WTC11 (cell line): ENCODE measurements around the gene SLC7A10.
A peak's percentile ranks its signal among the peaks of the same experiment; 100 is the strongest.

ENCODE experiments used
- FOXJ3 ChIP-seq: sonication (generic); formaldehyde crosslinking; IDR thresholded peaks from 2 replicates; pipeline ENCODE4 v1.9.0; 2021; ENCODE audit warnings: missing genetic modification reagents, mild to moderate bottlenecking, borderline replicate concordance
- IRF2 ChIP-seq: sonication (generic); formaldehyde crosslinking; IDR thresholded peaks from 2 replicates; pipeline ENCODE4 v1.8.0; 2022; ENCODE audit warnings: low read depth, missing genetic modification reagents, borderline replicate concordance
- MYBL2 ChIP-seq: sonication (generic); formaldehyde crosslinking; IDR thresholded peaks from 2 replicates; pipeline ENCODE4 v1.8.1; 2023; ENCODE audit warnings: mild to moderate bottlenecking, moderate library complexity, missing genetic modification reagents
- NR2C2 ChIP-seq: sonication (generic); formaldehyde crosslinking; IDR thresholded peaks from 2 replicates; pipeline ENCODE4 v1.8.0; 2022; ENCODE audit warnings: mild to moderate bottlenecking, missing genetic modification reagents
- SP1 ChIP-seq: sonication (generic); formaldehyde crosslinking; conservative IDR thresholded peaks from 2 replicates; pipeline ENCODE4 v1.8.1; 2022; ENCODE audit warnings: missing genetic modification reagents
- ZBTB21 ChIP-seq: sonication (generic); formaldehyde crosslinking; IDR thresholded peaks from 2 replicates; pipeline ENCODE4 v1.8.1; 2023; ENCODE audit warnings: mild to moderate bottlenecking, missing genetic modification reagents, borderline replicate concordance
- ZNF121 ChIP-seq: sonication (generic); formaldehyde crosslinking; IDR thresholded peaks from 2 replicates; pipeline ENCODE4 v1.8.0; 2023; ENCODE audit warnings: missing genetic modification reagents
- ZNF317 ChIP-seq: sonication (generic); formaldehyde crosslinking; IDR thresholded peaks from 2 replicates; pipeline ENCODE4 v1.8.1; 2023; ENCODE audit warnings: low read depth, mild to moderate bottlenecking, moderate library complexity, missing genetic modification reagents, borderline replicate concordance
- TF ChIP-seq, protein P1 (sequence below): fragments of 200-600 bp; IDR thresholded peaks from 2 replicates; pipeline ENCODE4 v1.8.0; 2022; ENCODE audit warnings: antibody characterized with exemption
- TF ChIP-seq, protein P2 (sequence below): sonication (generic); formaldehyde crosslinking; IDR thresholded peaks from 2 replicates; pipeline ENCODE4 v1.8.1; 2023; ENCODE audit warnings: mild to moderate bottlenecking, missing genetic modification reagents, moderate library complexity
- TF ChIP-seq, protein P3 (sequence below): sonication (generic); formaldehyde crosslinking; IDR thresholded peaks from 2 replicates; pipeline ENCODE4 v1.8.0; 2023; ENCODE audit warnings: missing genetic modification reagents
- TF ChIP-seq, protein P4 (sequence below): sonication (generic); formaldehyde crosslinking; IDR thresholded peaks from 2 replicates; pipeline ENCODE4 v1.8.0; 2022; ENCODE audit warnings: mild to moderate bottlenecking, missing genetic modification reagents
- TF ChIP-seq, protein P5 (sequence below): sonication (generic); formaldehyde crosslinking; IDR thresholded peaks from 2 replicates; pipeline ENCODE4 v1.8.0; 2022; ENCODE audit warnings: missing genetic modification reagents

DNA sequence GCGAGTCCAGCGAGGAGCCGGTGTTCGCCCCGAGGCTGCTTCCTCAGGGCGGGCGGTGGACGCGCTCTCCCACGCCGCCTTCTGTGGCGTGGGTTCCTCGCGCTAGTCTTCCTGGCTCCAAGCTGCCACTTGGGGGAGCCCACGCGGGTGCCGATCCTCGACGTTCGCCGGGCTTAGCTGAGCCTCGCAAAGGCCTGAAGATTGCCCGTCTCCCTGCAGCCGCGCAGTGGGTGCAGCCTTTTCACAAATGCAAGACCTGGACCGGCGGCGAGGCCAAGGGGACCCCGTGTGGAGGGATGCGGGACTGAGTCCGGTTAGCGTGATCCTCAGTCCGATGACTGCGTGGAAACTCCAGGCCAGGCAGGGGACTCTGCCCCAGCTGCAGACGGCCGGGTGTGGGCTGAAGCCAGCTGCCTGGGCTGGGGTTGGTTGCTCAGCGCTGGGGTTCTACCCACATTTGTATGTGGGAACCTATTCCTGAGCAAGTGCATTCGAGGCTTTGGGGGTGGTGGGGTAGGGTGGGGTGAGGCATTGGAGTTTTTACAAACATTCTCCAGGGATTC is 48.2 kb downstream of the SLC7A10 start:
- TF ChIP-seq, protein P1, sequence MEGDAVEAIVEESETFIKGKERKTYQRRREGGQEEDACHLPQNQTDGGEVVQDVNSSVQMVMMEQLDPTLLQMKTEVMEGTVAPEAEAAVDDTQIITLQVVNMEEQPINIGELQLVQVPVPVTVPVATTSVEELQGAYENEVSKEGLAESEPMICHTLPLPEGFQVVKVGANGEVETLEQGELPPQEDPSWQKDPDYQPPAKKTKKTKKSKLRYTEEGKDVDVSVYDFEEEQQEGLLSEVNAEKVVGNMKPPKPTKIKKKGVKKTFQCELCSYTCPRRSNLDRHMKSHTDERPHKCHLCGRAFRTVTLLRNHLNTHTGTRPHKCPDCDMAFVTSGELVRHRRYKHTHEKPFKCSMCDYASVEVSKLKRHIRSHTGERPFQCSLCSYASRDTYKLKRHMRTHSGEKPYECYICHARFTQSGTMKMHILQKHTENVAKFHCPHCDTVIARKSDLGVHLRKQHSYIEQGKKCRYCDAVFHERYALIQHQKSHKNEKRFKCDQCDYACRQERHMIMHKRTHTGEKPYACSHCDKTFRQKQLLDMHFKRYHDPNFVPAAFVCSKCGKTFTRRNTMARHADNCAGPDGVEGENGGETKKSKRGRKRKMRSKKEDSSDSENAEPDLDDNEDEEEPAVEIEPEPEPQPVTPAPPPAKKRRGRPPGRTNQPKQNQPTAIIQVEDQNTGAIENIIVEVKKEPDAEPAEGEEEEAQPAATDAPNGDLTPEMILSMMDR = 0 out of 2 replicates have a peak, but pooled peaks have one; percentile 15
- TF ChIP-seq NR2C2 (CRISPR knock-in tag) (no peak), ZNF317 (no peak), IRF2 (CRISPR knock-in tag) (no peak), ZNF121 (CRISPR knock-in tag) (0 out of 2 replicates have a peak, but pooled peaks have one; percentile 34), ZBTB21 (no peak), SP1 (CRISPR knock-in tag) (no peak), FOXJ3 (CRISPR knock-in tag) (no peak), MYBL2 (no peak)
- TF ChIP-seq, protein P2, sequence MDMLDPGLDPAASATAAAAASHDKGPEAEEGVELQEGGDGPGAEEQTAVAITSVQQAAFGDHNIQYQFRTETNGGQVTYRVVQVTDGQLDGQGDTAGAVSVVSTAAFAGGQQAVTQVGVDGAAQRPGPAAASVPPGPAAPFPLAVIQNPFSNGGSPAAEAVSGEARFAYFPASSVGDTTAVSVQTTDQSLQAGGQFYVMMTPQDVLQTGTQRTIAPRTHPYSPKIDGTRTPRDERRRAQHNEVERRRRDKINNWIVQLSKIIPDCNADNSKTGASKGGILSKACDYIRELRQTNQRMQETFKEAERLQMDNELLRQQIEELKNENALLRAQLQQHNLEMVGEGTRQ (CRISPR knock-in tag) = no peak
- TF ChIP-seq, protein P3, sequence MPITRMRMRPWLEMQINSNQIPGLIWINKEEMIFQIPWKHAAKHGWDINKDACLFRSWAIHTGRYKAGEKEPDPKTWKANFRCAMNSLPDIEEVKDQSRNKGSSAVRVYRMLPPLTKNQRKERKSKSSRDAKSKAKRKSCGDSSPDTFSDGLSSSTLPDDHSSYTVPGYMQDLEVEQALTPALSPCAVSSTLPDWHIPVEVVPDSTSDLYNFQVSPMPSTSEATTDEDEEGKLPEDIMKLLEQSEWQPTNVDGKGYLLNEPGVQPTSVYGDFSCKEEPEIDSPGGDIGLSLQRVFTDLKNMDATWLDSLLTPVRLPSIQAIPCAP (CRISPR knock-in tag) = no peak
- TF ChIP-seq, protein P4, sequence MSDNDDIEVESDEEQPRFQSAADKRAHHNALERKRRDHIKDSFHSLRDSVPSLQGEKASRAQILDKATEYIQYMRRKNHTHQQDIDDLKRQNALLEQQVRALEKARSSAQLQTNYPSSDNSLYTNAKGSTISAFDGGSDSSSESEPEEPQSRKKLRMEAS (CRISPR knock-in tag) = no peak
- TF ChIP-seq, protein P5, sequence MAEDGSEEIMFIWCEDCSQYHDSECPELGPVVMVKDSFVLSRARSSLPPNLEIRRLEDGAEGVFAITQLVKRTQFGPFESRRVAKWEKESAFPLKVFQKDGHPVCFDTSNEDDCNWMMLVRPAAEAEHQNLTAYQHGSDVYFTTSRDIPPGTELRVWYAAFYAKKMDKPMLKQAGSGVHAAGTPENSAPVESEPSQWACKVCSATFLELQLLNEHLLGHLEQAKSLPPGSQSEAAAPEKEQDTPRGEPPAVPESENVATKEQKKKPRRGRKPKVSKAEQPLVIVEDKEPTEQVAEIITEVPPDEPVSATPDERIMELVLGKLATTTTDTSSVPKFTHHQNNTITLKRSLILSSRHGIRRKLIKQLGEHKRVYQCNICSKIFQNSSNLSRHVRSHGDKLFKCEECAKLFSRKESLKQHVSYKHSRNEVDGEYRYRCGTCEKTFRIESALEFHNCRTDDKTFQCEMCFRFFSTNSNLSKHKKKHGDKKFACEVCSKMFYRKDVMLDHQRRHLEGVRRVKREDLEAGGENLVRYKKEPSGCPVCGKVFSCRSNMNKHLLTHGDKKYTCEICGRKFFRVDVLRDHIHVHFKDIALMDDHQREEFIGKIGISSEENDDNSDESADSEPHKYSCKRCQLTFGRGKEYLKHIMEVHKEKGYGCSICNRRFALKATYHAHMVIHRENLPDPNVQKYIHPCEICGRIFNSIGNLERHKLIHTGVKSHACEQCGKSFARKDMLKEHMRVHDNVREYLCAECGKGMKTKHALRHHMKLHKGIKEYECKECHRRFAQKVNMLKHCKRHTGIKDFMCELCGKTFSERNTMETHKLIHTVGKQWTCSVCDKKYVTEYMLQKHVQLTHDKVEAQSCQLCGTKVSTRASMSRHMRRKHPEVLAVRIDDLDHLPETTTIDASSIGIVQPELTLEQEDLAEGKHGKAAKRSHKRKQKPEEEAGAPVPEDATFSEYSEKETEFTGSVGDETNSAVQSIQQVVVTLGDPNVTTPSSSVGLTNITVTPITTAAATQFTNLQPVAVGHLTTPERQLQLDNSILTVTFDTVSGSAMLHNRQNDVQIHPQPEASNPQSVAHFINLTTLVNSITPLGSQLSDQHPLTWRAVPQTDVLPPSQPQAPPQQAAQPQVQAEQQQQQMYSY (CRISPR knock-in tag) = no peak
